DMS153 treated with DMSO at 0.1 percent for 48 hours (cell line): ENCODE data around the gene PI4KA.
"Not testable (repeated sequence)": the region's sequence is repeated elsewhere in the genome, so short reads cannot be mapped to it uniquely, and the experiment has no call there.

Experiments used
- DNase-seq: peaks from one replicate; lab custom pipeline; 2025; ENCODE audit not compliant: unreplicated experiment; lab: John Stamatoyannopoulos, UW

PI4KA gene

GRCh38 chr22:20732431-20732830, 126.2 kb downstream of the PI4KA start:
- DNase-seq: not testable (repeated sequence)

GRCh38 chr22:20729194-20729593, 129.4 kb downstream of the PI4KA start:
- DNase-seq: no peak

- DNase-seq: no peak
Measured at GRCh38 chr22:20728523-20729190, 130.0 kb downstream of the PI4KA start.

GRCh38 chr22:20727118-20728015, 131.2 kb downstream of the PI4KA start:
- no peak for DNase-seq

GRCh38 chr22:20725987-20726558, 132.5 kb downstream of the PI4KA start:
- no peak for DNase-seq

GRCh38 chr22:20724676-20725454, 133.7 kb downstream of the PI4KA start:
- no peak for DNase-seq

GRCh38 chr22:20721409-20722218, 137.0 kb downstream of the PI4KA start:
- DNase-seq: no peak

- no peak for DNase-seq
Measured at GRCh38 chr22:20720692-20721408, 137.8 kb downstream of the PI4KA start.

- not testable (repeated sequence) for DNase-seq
Measured at GRCh38 chr22:20718727-20719126, 139.9 kb downstream of the PI4KA start.

- DNase-seq: not testable (repeated sequence)
Measured at GRCh38 chr22:20717981-20718380, 140.6 kb downstream of the PI4KA start.

GRCh38 chr22:20717213-20717866, 141.3 kb downstream of the PI4KA start:
- not testable (repeated sequence) for DNase-seq

- not testable (repeated sequence) for DNase-seq
Measured at GRCh38 chr22:20713116-20713515, 145.5 kb downstream of the PI4KA start.

GRCh38 chr22:20709966-20710365, 148.6 kb downstream of the PI4KA start:
- not testable (repeated sequence) for DNase-seq

- not testable (repeated sequence) for DNase-seq
Measured at GRCh38 chr22:20707549-20708118, 151.0 kb downstream of the PI4KA start.

- not testable (repeated sequence) for DNase-seq
Measured at GRCh38 chr22:20703816-20704609, 154.6 kb downstream of the PI4KA start.

GRCh38 chr22:20703414-20703806, 155.2 kb downstream of the PI4KA start:
- DNase-seq: not testable (repeated sequence)

GRCh38 chr22:20702546-20703413, 155.8 kb downstream of the PI4KA start:
- peak; percentile 85 for DNase-seq
